ENCODE results near the gene SPINDOC. TPM values are rescaled to one million over a fixed set of nuclear protein-coding genes. Genes with fewer than 3 reads are reported as not detected.
A peak's percentile ranks its signal among the peaks of the same experiment; 100 is the strongest.

The SPINDOC gene
- polyA plus RNA-seq, 1 donor (not counting 4 experiments of a cell fraction or from before 2014, with no cell fraction given), result 8.1 TPM

DNA sequence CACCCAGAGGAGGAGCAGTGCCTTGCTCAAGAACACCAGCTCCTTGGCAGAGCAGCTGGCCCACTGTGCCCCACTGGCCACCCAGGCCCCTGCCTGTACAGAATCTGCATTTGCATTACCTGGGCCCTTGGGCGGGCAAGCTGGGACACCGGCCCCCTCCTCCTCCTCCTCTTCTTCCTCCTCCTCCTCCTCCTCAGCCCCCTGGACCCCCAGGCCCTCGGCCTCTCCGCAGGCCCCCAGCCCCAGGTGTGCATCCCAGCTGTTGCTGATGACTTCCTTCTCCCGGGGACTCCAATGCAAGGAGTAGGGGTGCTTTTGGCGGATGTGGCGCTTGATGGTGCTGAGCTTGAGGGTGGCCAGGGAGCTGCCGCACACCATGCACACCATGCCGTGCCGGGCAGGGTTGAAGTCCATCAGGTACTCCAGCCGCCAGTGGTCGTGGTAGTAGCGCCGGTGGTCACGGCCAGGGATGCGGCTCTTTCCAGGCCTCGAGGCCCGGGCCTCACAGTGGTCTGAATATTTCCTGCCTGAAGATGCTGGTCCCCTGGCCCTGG, 47.5 kb upstream of the SPINDOC start:
- H3K9me1 ChIP-seq (ENCODE audit: control insufficient read depth, extremely low read depth, insufficient read depth, low read length), result no peaks in the 10 kb centered on the region
- DNase-seq (ENCODE audit: low read depth, low spot score) (no peak), FAIRE-seq (no peak)
- no peak overlapping the region for H3K27ac ChIP-seq (ENCODE audit: control insufficient read depth, insufficient read depth, low read length)
- H3K79me2 ChIP-seq (ENCODE audit: control insufficient read depth, insufficient read depth, low read length), result peaks cover 3% of the 10 kb centered on the region
- dilution Hi-C loops (cut with MboI; ENCODE audit: extremely low pct_ligation_motif_present, low sequenced_read_pairs), result no loop called here
- H3K4me2 ChIP-seq (ENCODE audit: control insufficient read depth, extremely low read depth, insufficient read depth, low read depth, low read length), result no peak overlapping the region
- no peaks in the 10 kb centered on the region for H3K9me3 ChIP-seq (ENCODE audit: control insufficient read depth, low read depth, low read length)
- no peak overlapping the region for H3K4me3 ChIP-seq (ENCODE audit: control insufficient read depth in 2 of 3, extremely low read depth in 1 of 3, insufficient read depth in 2 of 3, low read depth in 1 of 3, low read length in 3 of 3)
- H3K27me3 ChIP-seq (ENCODE audit: control insufficient read depth, extremely low read depth, insufficient read depth, low read length), result no peaks in the 10 kb centered on the region
- TF ChIP-seq, protein P1, sequence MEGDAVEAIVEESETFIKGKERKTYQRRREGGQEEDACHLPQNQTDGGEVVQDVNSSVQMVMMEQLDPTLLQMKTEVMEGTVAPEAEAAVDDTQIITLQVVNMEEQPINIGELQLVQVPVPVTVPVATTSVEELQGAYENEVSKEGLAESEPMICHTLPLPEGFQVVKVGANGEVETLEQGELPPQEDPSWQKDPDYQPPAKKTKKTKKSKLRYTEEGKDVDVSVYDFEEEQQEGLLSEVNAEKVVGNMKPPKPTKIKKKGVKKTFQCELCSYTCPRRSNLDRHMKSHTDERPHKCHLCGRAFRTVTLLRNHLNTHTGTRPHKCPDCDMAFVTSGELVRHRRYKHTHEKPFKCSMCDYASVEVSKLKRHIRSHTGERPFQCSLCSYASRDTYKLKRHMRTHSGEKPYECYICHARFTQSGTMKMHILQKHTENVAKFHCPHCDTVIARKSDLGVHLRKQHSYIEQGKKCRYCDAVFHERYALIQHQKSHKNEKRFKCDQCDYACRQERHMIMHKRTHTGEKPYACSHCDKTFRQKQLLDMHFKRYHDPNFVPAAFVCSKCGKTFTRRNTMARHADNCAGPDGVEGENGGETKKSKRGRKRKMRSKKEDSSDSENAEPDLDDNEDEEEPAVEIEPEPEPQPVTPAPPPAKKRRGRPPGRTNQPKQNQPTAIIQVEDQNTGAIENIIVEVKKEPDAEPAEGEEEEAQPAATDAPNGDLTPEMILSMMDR (optimal IDR thresholded peaks at IDR 0.05 in 1 of 3, IDR thresholded peaks at IDR 0.05 in 1 of 3, conservative IDR thresholded peaks at IDR 0.05 in 1 of 3; ENCODE audit: extremely low read depth in 1 of 3, insufficient read depth in 2 of 3, low read length in 3 of 3), result no peak
- no peak for TF ChIP-seq EZH2 (IDR thresholded peaks at IDR 0.05; ENCODE audit: low read length)
- peaks cover 9% of the 10 kb centered on the region for H4K20me1 ChIP-seq (ENCODE audit: control insufficient read depth, extremely low read depth, insufficient read depth, low read length)
- H3K4me1 ChIP-seq (ENCODE audit: control insufficient read depth, extremely low read depth, insufficient read depth, low read length), result peaks cover 8% of the 10 kb centered on the region
- no peak overlapping the region for H2AFZ ChIP-seq (ENCODE audit: control insufficient read depth, low read length)
- peaks cover 2 to 4% of the 10 kb centered on the region in 2 experiments for H3K36me3 ChIP-seq (ENCODE audit: control insufficient read depth in 2 of 2, extremely low read depth in 1 of 2, insufficient read depth in 2 of 2, low read length in 2 of 2)
- H3K9ac ChIP-seq (ENCODE audit: control insufficient read depth, extremely low read depth, insufficient read depth, low read length), result no peak overlapping the region

DNA sequence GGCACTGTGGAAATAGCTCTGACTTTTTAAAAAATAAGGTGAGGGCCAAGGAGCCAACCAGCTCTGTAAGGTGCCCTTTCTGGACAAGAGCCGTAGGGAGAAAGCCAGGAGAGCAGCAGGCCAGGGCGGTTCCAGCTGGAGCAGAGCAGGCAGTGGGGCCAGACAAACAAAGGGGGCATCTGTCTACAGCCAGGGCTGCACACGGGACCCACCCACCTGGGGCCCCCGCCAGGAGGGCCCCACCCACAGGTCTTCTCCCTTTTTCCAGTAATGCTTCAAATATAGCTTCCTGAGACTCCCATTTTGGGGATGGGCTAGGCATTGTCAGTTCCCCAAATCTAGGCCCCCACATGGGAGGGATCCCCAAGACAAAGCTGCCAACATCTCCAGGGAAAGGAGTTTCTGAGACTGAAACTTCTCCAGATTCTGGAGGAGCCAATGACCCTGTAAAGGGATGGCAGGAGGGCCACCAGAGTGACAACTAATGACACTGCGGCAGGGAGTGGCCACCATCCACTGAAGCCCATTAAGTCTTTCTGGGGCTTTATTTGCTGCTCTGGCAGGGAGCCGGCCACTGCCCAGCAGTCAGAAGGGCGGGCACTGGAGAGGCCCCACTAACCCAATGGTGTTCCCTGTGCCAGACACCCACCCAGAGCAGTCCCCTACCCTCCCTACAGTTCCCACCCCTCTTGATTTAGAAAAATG, 46.6 kb upstream of the SPINDOC start:
- Histone ChIP-seq H3K4me3 (ENCODE audit: control insufficient read depth in 2 of 3, extremely low read depth in 1 of 3, insufficient read depth in 2 of 3, low read depth in 1 of 3, low read length in 3 of 3) (peak overlapping the region in 1 of 3 experiments; percentile 92), H3K27ac (ENCODE audit: control insufficient read depth, insufficient read depth, low read length) (no peak overlapping the region), H3K4me1 (ENCODE audit: control insufficient read depth, extremely low read depth, insufficient read depth, low read length) (peaks cover 8% of the 10 kb centered on the region), H3K79me2 (ENCODE audit: control insufficient read depth, insufficient read depth, low read length) (peaks cover 3% of the 10 kb centered on the region), H3K27me3 (ENCODE audit: control insufficient read depth, extremely low read depth, insufficient read depth, low read length) (no peaks in the 10 kb centered on the region), H3K9me3 (ENCODE audit: control insufficient read depth, low read depth, low read length) (no peaks in the 10 kb centered on the region), H2AFZ (ENCODE audit: control insufficient read depth, low read length) (no peak overlapping the region), H3K4me2 (ENCODE audit: control insufficient read depth, extremely low read depth, insufficient read depth, low read depth, low read length) (peak overlapping the region; percentile 91), H3K9me1 (ENCODE audit: control insufficient read depth, extremely low read depth, insufficient read depth, low read length) (no peaks in the 10 kb centered on the region), H4K20me1 (ENCODE audit: control insufficient read depth, extremely low read depth, insufficient read depth, low read length) (peaks cover 5% of the 10 kb centered on the region), H3K9ac (ENCODE audit: control insufficient read depth, extremely low read depth, insufficient read depth, low read length) (no peak overlapping the region), H3K36me3 (ENCODE audit: control insufficient read depth in 2 of 2, extremely low read depth in 1 of 2, insufficient read depth in 2 of 2, low read length in 2 of 2) (peaks cover 0 to 4% of the 10 kb centered on the region in 2 experiments)
- TF ChIP-seq, protein P1 (optimal IDR thresholded peaks at IDR 0.05 in 1 of 3, IDR thresholded peaks at IDR 0.05 in 1 of 3, conservative IDR thresholded peaks at IDR 0.05 in 1 of 3; ENCODE audit: extremely low read depth in 1 of 3, insufficient read depth in 2 of 3, low read length in 3 of 3), result no peak
- FAIRE-seq, result no peak
- no peak for DNase-seq (ENCODE audit: low read depth, low spot score)
- dilution Hi-C loops (cut with MboI; ENCODE audit: extremely low pct_ligation_motif_present, low sequenced_read_pairs), result no loop called here

Measured in keratinocyte (primary cell).